PC-3 (cell line): ENCODE measurements around the gene MAGED2.

Experiments
- EZH2 ChIP-seq: fragments of 300-600 bp; sonication (generic); IDR thresholded peaks from one replicate; pipeline ENCODE4 v1.6.1; 2017; ENCODE audit warnings: antibody characterized with exemption, mild to moderate bottlenecking, low read length; ENCODE audit not compliant: unreplicated experiment
- TF ChIP-seq, protein P1 (sequence below): fragments of 300-600 bp; sonication (generic); conservative IDR thresholded peaks from 2 replicates; pipeline ENCODE4 v1.5.1; 2017; ENCODE audit warnings: antibody characterized with exemption, low read depth, mild to moderate bottlenecking, low read length

DNA sequence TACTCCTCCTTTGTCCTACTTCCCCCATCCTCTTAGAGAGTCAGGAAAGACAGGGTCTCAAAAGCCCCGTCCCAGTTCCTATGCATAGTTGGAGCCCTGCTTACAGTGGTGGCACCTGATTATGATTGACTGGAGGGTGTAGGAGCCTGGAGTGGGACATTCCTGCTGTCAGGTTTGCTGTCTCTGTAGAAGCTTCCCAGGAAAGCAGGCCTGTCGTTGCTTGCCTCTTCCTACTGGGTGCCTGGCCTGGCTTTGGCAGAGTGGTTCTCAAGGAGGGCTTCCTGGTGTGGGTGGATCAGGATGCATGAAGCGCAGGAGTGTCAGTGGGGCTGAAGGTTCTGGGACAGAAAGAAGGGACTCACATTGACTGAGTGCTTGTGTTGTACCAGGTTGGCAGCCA, 4.8 kb downstream of the MAGED2 start:
- TF ChIP-seq EZH2, result no peak
- TF ChIP-seq, protein P1, sequence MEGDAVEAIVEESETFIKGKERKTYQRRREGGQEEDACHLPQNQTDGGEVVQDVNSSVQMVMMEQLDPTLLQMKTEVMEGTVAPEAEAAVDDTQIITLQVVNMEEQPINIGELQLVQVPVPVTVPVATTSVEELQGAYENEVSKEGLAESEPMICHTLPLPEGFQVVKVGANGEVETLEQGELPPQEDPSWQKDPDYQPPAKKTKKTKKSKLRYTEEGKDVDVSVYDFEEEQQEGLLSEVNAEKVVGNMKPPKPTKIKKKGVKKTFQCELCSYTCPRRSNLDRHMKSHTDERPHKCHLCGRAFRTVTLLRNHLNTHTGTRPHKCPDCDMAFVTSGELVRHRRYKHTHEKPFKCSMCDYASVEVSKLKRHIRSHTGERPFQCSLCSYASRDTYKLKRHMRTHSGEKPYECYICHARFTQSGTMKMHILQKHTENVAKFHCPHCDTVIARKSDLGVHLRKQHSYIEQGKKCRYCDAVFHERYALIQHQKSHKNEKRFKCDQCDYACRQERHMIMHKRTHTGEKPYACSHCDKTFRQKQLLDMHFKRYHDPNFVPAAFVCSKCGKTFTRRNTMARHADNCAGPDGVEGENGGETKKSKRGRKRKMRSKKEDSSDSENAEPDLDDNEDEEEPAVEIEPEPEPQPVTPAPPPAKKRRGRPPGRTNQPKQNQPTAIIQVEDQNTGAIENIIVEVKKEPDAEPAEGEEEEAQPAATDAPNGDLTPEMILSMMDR, result no peak
